ENCODE results near the gene HIVEP3. TPM values are rescaled to one million over a fixed set of nuclear protein-coding genes. Genes with fewer than 3 reads are reported as not detected.

HIVEP3 gene
- polyA plus RNA-seq, 1 of the 3 experiments (the other 2 are of a cell fraction): 6.4 TPM

DNA sequence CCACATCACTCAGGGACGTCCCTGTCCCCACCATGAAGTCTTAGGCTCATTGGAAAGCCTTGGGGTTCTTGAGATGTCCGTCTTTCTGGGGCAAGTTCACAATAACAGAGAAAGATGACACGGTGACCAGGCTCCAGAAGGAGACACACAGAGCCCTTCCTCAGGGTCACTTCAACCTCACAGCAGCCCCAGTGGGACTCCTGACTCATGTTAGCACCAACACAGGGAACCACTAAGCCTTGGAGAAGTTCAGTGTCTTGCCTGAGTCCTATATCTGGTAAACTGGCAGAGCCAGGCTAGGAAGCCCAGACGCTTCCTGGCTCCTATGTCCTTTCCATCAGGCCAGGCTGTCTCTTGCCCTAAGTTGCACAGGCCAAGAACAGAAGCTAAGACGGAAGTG is 199.1 kb downstream of the HIVEP3 start:
- no peaks in the 10 kb centered on the region for H4K20me1 ChIP-seq (ENCODE audit: insufficient read depth)
- no peaks in the 10 kb centered on the region for H3K36me3 ChIP-seq (replicated peaks in 1 of 2; ENCODE audit: control insufficient read depth in 1 of 2, insufficient read depth in 2 of 2, low read length in 1 of 2)
- ChIA-PET CTCF (interaction anchor here (1.9 kb wide), 1 partner anchor 145 kb away, joined by 4 read pairs; no protein-coding TSS in a partner anchor), POLR2A (no interaction called here)
- no peak overlapping the region for H3K4me2 ChIP-seq
- no peaks in the 10 kb centered on the region for H3K79me2 ChIP-seq (ENCODE audit: insufficient read depth)
- WGBS (ENCODE audit: low lambda C conversion rate): 85% methylated on average over 4 of the region's 5 CpGs
- H3K27me3 ChIP-seq (ENCODE audit: insufficient read depth): no peaks in the 10 kb centered on the region
- peaks cover 6 to 46% of the 10 kb centered on the region in 2 experiments; a peak in 3 of 4 replicates for H3K4me1 ChIP-seq (ENCODE audit: control insufficient read depth in 1 of 2, insufficient read depth in 2 of 2, low read depth in 1 of 2, low read length in 1 of 2)
- no peak overlapping the region for H3K27ac ChIP-seq (ENCODE audit: low read depth in 2 of 2, low read length in 1 of 2)
- no peak overlapping the region for H2AFZ ChIP-seq (ENCODE audit: low read depth)
- H3K9me3 ChIP-seq: no peaks in the 10 kb centered on the region
- H3F3A ChIP-seq (replicated peaks; ENCODE audit: insufficient read depth): no peaks in the 10 kb centered on the region
- H3K4me3 ChIP-seq (ENCODE audit: low read depth in 2 of 2, low read length in 1 of 2): no peak overlapping the region
- no peak for DNase-seq
- H3K9me2 ChIP-seq: no peaks in the 10 kb centered on the region
- no peak overlapping the region for H3K9ac ChIP-seq
- TF ChIP-seq ELF1 (IDR thresholded peaks at IDR 0.05) (no peak), RCOR1 (IDR thresholded peaks at IDR 0.05; ENCODE audit: low read length) (no peak), FOXM1 (IDR thresholded peaks at IDR 0.05; ENCODE audit: low read depth) (no peak), RXRA (IDR thresholded peaks at IDR 0.05; ENCODE audit: borderline replicate concordance, low read depth) (no peak), FOSL2 (IDR thresholded peaks at IDR 0.05; ENCODE audit: borderline replicate concordance, low read depth) (no peak), RAD21 (IDR thresholded peaks at IDR 0.05; ENCODE audit: low read length) (no peak), USF1 (IDR thresholded peaks at IDR 0.05; ENCODE audit: borderline replicate concordance, low read depth) (no peak), USF2 (IDR thresholded peaks at IDR 0.05; ENCODE audit: borderline replicate concordance, low read depth, low read length) (no peak), SMC3 (IDR thresholded peaks at IDR 0.05; ENCODE audit: low read depth, low read length) (no peak), ZBTB33 (IDR thresholded peaks at IDR 0.05; ENCODE audit: borderline replicate concordance, low read depth) (no peak), JUND (IDR thresholded peaks at IDR 0.05) (no peak), MEF2A (IDR thresholded peaks at IDR 0.05; ENCODE audit: borderline replicate concordance, low read depth) (no peak)

DNA sequence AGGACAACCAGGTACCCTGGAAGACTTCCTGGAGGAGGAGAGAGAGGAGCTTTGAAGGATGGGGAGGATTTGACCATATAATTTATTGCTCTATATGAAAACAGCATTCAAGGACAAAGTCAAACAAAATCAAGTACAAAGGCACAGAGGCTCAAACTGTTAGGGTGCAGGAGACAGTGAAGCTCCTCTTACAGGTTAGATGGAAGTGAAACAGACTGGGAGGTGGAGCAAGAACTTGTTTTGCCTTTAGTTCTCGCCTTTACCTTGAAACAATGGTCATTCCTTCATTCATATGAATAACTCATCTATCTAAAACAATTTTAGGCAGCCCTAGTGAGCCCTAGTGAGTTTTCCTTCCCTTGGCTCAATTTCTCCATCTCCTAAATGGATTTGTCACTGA is 199.6 kb downstream of the HIVEP3 start:
- H3K36me3 ChIP-seq (replicated peaks in 1 of 2; ENCODE audit: control insufficient read depth in 1 of 2, insufficient read depth in 2 of 2, low read length in 1 of 2): no peaks in the 10 kb centered on the region
- POLR2A ChIA-PET: no interaction called here
- H3K9me2 ChIP-seq: no peaks in the 10 kb centered on the region
- DNase-seq: no peak
- H3K27ac ChIP-seq (ENCODE audit: low read depth in 2 of 2, low read length in 1 of 2): no peak overlapping the region
- H3F3A ChIP-seq (replicated peaks; ENCODE audit: insufficient read depth): no peaks in the 10 kb centered on the region
- H3K4me1 ChIP-seq (ENCODE audit: control insufficient read depth in 1 of 2, insufficient read depth in 2 of 2, low read depth in 1 of 2, low read length in 1 of 2): peaks cover 9 to 46% of the 10 kb centered on the region in 2 experiments
- no peaks in the 10 kb centered on the region for H4K20me1 ChIP-seq (ENCODE audit: insufficient read depth)
- no peaks in the 10 kb centered on the region for H3K79me2 ChIP-seq (ENCODE audit: insufficient read depth)
- 71% methylated on average over 1 of the region's 1 CpG for WGBS (ENCODE audit: low lambda C conversion rate)
- TF ChIP-seq RAD21 (IDR thresholded peaks at IDR 0.05; ENCODE audit: low read length): no peak
- TF ChIP-seq YY1 (IDR thresholded peaks at IDR 0.05; ENCODE audit: low read depth): no peak
- TF ChIP-seq, protein P1, sequence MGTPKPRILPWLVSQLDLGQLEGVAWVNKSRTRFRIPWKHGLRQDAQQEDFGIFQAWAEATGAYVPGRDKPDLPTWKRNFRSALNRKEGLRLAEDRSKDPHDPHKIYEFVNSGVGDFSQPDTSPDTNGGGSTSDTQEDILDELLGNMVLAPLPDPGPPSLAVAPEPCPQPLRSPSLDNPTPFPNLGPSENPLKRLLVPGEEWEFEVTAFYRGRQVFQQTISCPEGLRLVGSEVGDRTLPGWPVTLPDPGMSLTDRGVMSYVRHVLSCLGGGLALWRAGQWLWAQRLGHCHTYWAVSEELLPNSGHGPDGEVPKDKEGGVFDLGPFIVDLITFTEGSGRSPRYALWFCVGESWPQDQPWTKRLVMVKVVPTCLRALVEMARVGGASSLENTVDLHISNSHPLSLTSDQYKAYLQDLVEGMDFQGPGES (IDR thresholded peaks at IDR 0.05; ENCODE audit: low read depth, low read length): no peak
- H3K9ac ChIP-seq: no peak overlapping the region
- no peaks in the 10 kb centered on the region for H3K9me3 ChIP-seq
- no peak overlapping the region for H3K4me2 ChIP-seq
- no peak overlapping the region for H2AFZ ChIP-seq (ENCODE audit: low read depth)
- no peak overlapping the region for H3K4me3 ChIP-seq (ENCODE audit: low read depth in 2 of 2, low read length in 1 of 2)
- CTCF ChIA-PET: interaction anchor here (1.9 kb wide), 1 partner anchor 145 kb away, joined by 4 read pairs; no protein-coding TSS in a partner anchor
- no peaks in the 10 kb centered on the region for H3K27me3 ChIP-seq (ENCODE audit: insufficient read depth)
